ENCODE data around the gene KIFAP3. TPM values are rescaled to one million over a fixed set of nuclear protein-coding genes. Genes with fewer than 3 reads are reported as not detected.

The KIFAP3 gene
- total and polyA plus RNA-seq, 2 of the 8 experiments (the other 6 are each of a cell fraction or from before 2014, with no cell fraction given), result 1.3 to 3.2 TPM

- Histone ChIP-seq H4K91ac (replicated peaks; ENCODE audit: insufficient read length, low read length) (no peak overlapping the region), H3K18ac (ENCODE audit: extremely low read depth, low read length) (no peak overlapping the region), H2BK20ac (ENCODE audit: low read length) (no peak overlapping the region), H3K9me3 (ENCODE audit: insufficient read depth in 2 of 2, low read depth in 1 of 2, low read length in 1 of 2) (no peaks in the 10 kb centered on the region), H3K79me1 (ENCODE audit: low read depth, low read length) (no peaks in the 10 kb centered on the region), H3K4me2 (ENCODE audit: insufficient read depth in 1 of 2, low read depth in 2 of 2, low read length in 2 of 2) (no peak overlapping the region), H2BK5ac (ENCODE audit: low read depth, low read length) (no peak overlapping the region), H3K23ac (ENCODE audit: insufficient read length) (no peak overlapping the region), H3K27me3 (replicated peaks in 1 of 4; ENCODE audit: control insufficient read depth in 3 of 4, extremely low read depth in 1 of 4, insufficient read depth in 3 of 4, low read length in 3 of 4) (no peaks in the 10 kb centered on the region), H3K9ac (replicated peaks in 1 of 4; ENCODE audit: extremely low read depth in 1 of 4, low read depth in 3 of 4, low read length in 3 of 4) (no peak overlapping the region), H3K36me3 (ENCODE audit: control insufficient read depth in 2 of 4, insufficient read depth in 4 of 4, low read length in 3 of 4) (no peaks in the 10 kb centered on the region; a peak in 1 of 8 replicates), H3K14ac (ENCODE audit: insufficient read length) (no peak overlapping the region), H4K20me1 (replicated peaks in 1 of 2; ENCODE audit: control insufficient read depth in 1 of 2, insufficient read depth in 2 of 2, low read length in 2 of 2) (no peaks in the 10 kb centered on the region), H4K5ac (ENCODE audit: insufficient read length, low read depth, low read length) (no peak overlapping the region), H3K56ac (replicated peaks; ENCODE audit: insufficient read length, low read depth, low read length) (no peak overlapping the region), H3K79me2 (ENCODE audit: control insufficient read depth in 1 of 2, insufficient read depth in 2 of 2, low read length in 2 of 2) (no peaks in the 10 kb centered on the region), H3K23me2 (ENCODE audit: low read depth, low read length) (no peaks in the 10 kb centered on the region), H3K27ac (ENCODE audit: low read depth, low read length) (no peak overlapping the region), H2BK120ac (replicated peaks; ENCODE audit: low read depth, low read length) (no peak overlapping the region), H3K4me1 (replicated peaks in 1 of 4; ENCODE audit: control insufficient read depth in 3 of 4, insufficient read depth in 4 of 4, low read length in 3 of 4) (no peaks in the 10 kb centered on the region), H3K4me3 (ENCODE audit: extremely low read depth in 1 of 4, insufficient read depth in 2 of 4, low read depth in 3 of 4, low read length in 4 of 4) (no peak overlapping the region), H2AK5ac (ENCODE audit: low read depth, low read length) (no peak overlapping the region), H2AFZ (ENCODE audit: low read length) (no peak overlapping the region), H4K8ac (ENCODE audit: extremely low read depth, insufficient read depth, low read length) (no peak overlapping the region), H2BK12ac (ENCODE audit: low read depth, low read length) (no peak overlapping the region), H3K4ac (replicated peaks; ENCODE audit: insufficient read length, low read depth, low read length) (no peak overlapping the region), H2BK15ac (ENCODE audit: low read length) (no peak overlapping the region)
- 86% methylated on average over 2 of the region's 2 CpGs; no CpG with 5 or more reads in 1 of the 2 experiments for WGBS, 2 experiments (ENCODE audit: extremely low coverage in 1 of 2, insufficient coverage in 1 of 2, insufficient read length in 1 of 2, insufficient replicate concordance in 2 of 2, low coverage in 1 of 2, low lambda C conversion rate in 2 of 2, missing lambda C conversion rate in 1 of 2)
- POLR2A ChIA-PET (ENCODE audit: partially characterized antibody), result no interaction called here
- CTCF ChIA-PET (ENCODE audit: partially characterized antibody), result no interaction called here
- FAIRE-seq, result no peak
- DNase-seq (ENCODE audit: low read depth in 1 of 2, low spot score in 2 of 2), result no peak
- TF ChIP-seq YY1 (IDR thresholded peaks at IDR 0.05; ENCODE audit: low read depth, low read length) (no peak), MAX (IDR thresholded peaks at IDR 0.05) (no peak), SIRT6 (IDR thresholded peaks at IDR 0.05; ENCODE audit: low read length) (no peak), RXRA (IDR thresholded peaks at IDR 0.05; ENCODE audit: insufficient read depth, low read depth, low read length) (no peak), TEAD4 (IDR thresholded peaks at IDR 0.05; ENCODE audit: low read depth, low read length) (no peak)
Measured at GRCh38 chr1:170020859-170021258, 53.6 kb downstream of the KIFAP3 start.

All from H1 (cell line).